GM11168 (cell line): ENCODE results near the gene SPG11.
"Not testable (repeated sequence)": the region's sequence is repeated elsewhere in the genome, so short reads cannot be mapped to it uniquely, and the experiment has no call there.

Experiments used
- in situ Hi-C: fragments of 300-500 bp; cut with MboI; formaldehyde crosslinking; loops from one replicate; pipeline ENCODE4 v1.12.0; 2022; ENCODE audit warnings: low sequenced_read_pairs; ENCODE audit not compliant: unreplicated experiment

SPG11 gene

GRCh38 chr15:44535092-44535491 lies 128.4 kb downstream of the SPG11 start:
- in situ Hi-C loops = no loop called here

GRCh38 chr15:44532689-44533088 lies 130.8 kb downstream of the SPG11 start:
- in situ Hi-C loops = no loop called here

- in situ Hi-C loops = not testable (repeated sequence)
These were observed 131.2 kb downstream of the SPG11 start for GRCh38 chr15:44532275-44532674.

- in situ Hi-C loops = no loop called here
These were observed 132.8 kb downstream of the SPG11 start for GRCh38 chr15:44530653-44531052.

DNA sequence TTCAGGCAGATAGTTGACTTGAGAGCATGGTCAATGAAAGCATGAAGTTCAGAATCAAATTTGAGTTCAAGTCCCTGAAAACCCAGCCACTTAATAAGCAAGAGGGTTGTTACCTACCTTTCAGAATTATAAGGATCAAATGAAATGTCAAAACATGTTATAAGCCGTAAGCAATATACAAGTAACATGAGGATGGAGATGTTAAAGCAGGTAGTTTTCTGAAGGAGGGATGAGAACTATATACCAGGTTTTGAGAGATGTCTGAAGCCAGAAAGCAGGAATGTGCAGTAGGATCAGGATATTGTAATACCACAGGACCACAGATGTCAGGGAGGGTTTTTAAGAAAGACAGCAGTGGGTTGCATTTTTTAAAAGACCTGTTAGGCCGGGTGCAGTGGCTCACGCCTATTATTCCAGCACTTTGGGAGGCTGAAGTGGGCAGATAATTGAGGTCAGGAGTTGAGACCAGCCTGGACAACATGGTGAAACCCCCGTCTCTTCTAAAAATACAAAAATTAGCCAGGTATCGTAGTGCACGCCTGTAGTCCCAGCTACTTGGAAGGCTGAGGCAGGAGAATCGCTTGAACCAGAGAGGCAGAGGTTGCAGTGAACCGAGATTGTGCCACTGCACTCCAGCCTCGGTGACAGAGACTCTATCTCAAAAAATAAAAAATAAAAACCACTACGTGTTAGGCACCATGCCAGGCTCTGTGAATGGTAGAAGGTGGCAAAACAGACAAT lies 133.4 kb downstream of the SPG11 start:
- in situ Hi-C loops = no loop called here

DNA sequence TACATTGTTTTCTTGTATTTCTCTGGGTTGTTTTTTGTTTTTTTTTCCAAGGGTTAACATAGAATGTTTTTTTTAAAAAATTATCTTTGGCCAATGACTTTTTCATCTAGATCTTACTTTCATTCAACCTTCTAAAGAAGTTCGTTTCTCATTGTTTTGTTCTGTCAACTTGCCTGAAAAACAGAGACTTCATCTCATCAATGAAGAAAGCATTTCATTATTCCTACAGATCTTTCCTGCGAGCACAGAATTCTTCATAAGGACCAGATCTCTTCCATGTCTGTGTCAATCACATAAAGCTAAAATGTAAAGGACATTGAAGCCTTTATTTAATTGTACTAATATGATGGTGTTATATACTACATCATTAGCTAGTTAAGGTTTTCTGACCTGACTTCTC lies 136.2 kb downstream of the SPG11 start:
- in situ Hi-C loops = no loop called here

GRCh38 chr15:44525018-44525417 lies 138.4 kb downstream of the SPG11 start:
- in situ Hi-C loops = no loop called here

GRCh38 chr15:44519537-44519936 lies 143.9 kb downstream of the SPG11 start:
- in situ Hi-C loops = no loop called here

GRCh38 chr15:44516436-44516835 lies 147.0 kb downstream of the SPG11 start:
- in situ Hi-C loops = no loop called here
